HepG2 (cell line): ENCODE results near the gene IPO8. TPM values are rescaled to one million over a fixed set of nuclear protein-coding genes. Genes with fewer than 3 reads are reported as not detected.
A peak's percentile ranks its signal among the peaks of the same experiment; 100 is the strongest.

Experiments
- CAMTA2 ChIP-seq: sonication (generic); formaldehyde crosslinking; IDR thresholded peaks from 2 replicates; pipeline ENCODE4 v1.4.0; 2020; ENCODE audit warnings: mild to moderate bottlenecking, missing genetic modification reagents, borderline replicate concordance
- CREBL2 ChIP-seq: sonication (generic); formaldehyde crosslinking; IDR thresholded peaks from 2 replicates; pipeline ENCODE4 v1.8.1; 2023; ENCODE audit warnings: missing genetic modification reagents, mild to moderate bottlenecking, borderline replicate concordance
- EED ChIP-seq: sonication (generic); formaldehyde crosslinking; IDR thresholded peaks from 2 replicates; pipeline ENCODE4 v1.5.0; 2020; ENCODE audit warnings: mild to moderate bottlenecking, missing genetic modification reagents
- FOXP1 ChIP-seq, 2 experiments: fragments of 450-650 bp in 1 of 2; IDR thresholded peaks; 2 replicates each; pipeline ENCODE4 v1.6.1; 2017 to 2018; ENCODE audit warnings: antibody characterized with exemption in 1 of 2
- GPBP1L1 ChIP-seq: sonication (generic); formaldehyde crosslinking; IDR thresholded peaks from 2 replicates; pipeline ENCODE4 v1.5.0; 2020; ENCODE audit warnings: mild to moderate bottlenecking, missing genetic modification reagents
- HHEX ChIP-seq: IDR thresholded peaks from 2 replicates; pipeline ENCODE4 v1.6.1; 2016; ENCODE audit warnings: control low read depth
- IRF1 ChIP-seq: sonication (generic); formaldehyde crosslinking; IDR thresholded peaks from 2 replicates; pipeline ENCODE4 v1.4.0; 2020; ENCODE audit warnings: low read depth, mild to moderate bottlenecking, missing genetic modification reagents
- JARID2 ChIP-seq: sonication (generic); formaldehyde crosslinking; IDR thresholded peaks from 2 replicates; pipeline ENCODE4 v1.8.1; 2023; ENCODE audit warnings: missing genetic modification reagents, inconsistent platforms; ENCODE audit not compliant: insufficient replicate concordance
- KDM5B ChIP-seq: sonication (generic); formaldehyde crosslinking; IDR thresholded peaks from 2 replicates; pipeline ENCODE4 v1.4.0; 2020; ENCODE audit warnings: missing genetic modification reagents, mild to moderate bottlenecking, borderline replicate concordance
- MAZ ChIP-seq, 2 experiments: sonication (generic) in 1 of 2; formaldehyde crosslinking in 1 of 2; IDR thresholded peaks; 2 replicates each; pipeline versions ENCODE4 v1.5.0 to v1.6.1; 2012 to 2020; ENCODE audit warnings: low read depth in 2 of 2, mild to moderate bottlenecking in 2 of 2, borderline replicate concordance in 1 of 2, improper control_type of control experiment in 1 of 2, low read length in 1 of 2, missing genetic modification reagents in 1 of 2, moderate library complexity in 1 of 2
- MED13 ChIP-seq: sonication (generic); formaldehyde crosslinking; IDR thresholded peaks from 2 replicates; pipeline ENCODE4 v1.5.0; 2020; ENCODE audit warnings: missing genetic modification reagents
- NCOA2 ChIP-seq: sonication (generic); formaldehyde crosslinking; IDR thresholded peaks from 2 replicates; pipeline ENCODE4 v1.8.0; 2022; ENCODE audit warnings: inconsistent platforms
- NR2F2 ChIP-seq: IDR thresholded peaks from 2 replicates; pipeline ENCODE4 v1.6.1; 2012; ENCODE audit warnings: low read depth, inconsistent platforms, borderline replicate concordance
- SOX13 ChIP-seq, 3 experiments: fragments of 450-650 bp in 1 of 3; sonication (generic) in 1 of 3; formaldehyde crosslinking in 1 of 3; IDR thresholded peaks in 2 of 3; conservative IDR thresholded peaks in 1 of 3; 2 replicates each; pipeline versions ENCODE4 v1.5.0 to v1.6.1; 2016 to 2020; ENCODE audit warnings: antibody characterized with exemption in 1 of 3, mild to moderate bottlenecking in 1 of 3, missing compliant biosample characterization in 1 of 3, missing genetic modification reagents in 1 of 3, moderate library complexity in 1 of 3
- ZFP62 ChIP-seq: sonication (generic); formaldehyde crosslinking; IDR thresholded peaks from 2 replicates; pipeline ENCODE4 v1.4.0; 2020; ENCODE audit warnings: missing genetic modification reagents
- ZMYM4 ChIP-seq: sonication (generic); formaldehyde crosslinking; IDR thresholded peaks from 2 replicates; pipeline ENCODE4 v1.8.1; 2023; ENCODE audit warnings: mild to moderate bottlenecking, missing genetic modification reagents
- ZNF12 ChIP-seq: sonication (generic); formaldehyde crosslinking; IDR thresholded peaks from 2 replicates; pipeline ENCODE4 v1.5.0; 2020; ENCODE audit warnings: missing genetic modification reagents
- ZNF160 ChIP-seq: sonication (generic); formaldehyde crosslinking; IDR thresholded peaks from 2 replicates; pipeline ENCODE4 v1.8.0; 2022; ENCODE audit warnings: mild to moderate bottlenecking, inconsistent platforms, missing genetic modification reagents
- ZNF646 ChIP-seq: sonication (generic); formaldehyde crosslinking; IDR thresholded peaks from 2 replicates; pipeline ENCODE4 v1.9.0; 2021; ENCODE audit warnings: mild to moderate bottlenecking, missing genetic modification reagents
- polyA plus RNA-seq, 8 experiments: library from polyadenylated mRNA; depleted of rRNA in 3 of 8; stranded (reverse) in 7 of 8; unstranded in 1 of 8; fragments of >200 nt; fragmentation: Illumina TruSeq in 4 of 8; extraction: Trizol in 4 of 8; gene quantifications; 2 replicates each; pipeline versions ENCODE4 v1.2.1 to v1.2.3, GENCODE V29; 2011 to 2016; ENCODE audit warnings: low read depth in 4 of 8, missing spikeins in 1 of 8, mixed read lengths in 1 of 8; ENCODE audit not compliant: insufficient read depth in 1 of 8
- total RNA-seq, 5 experiments: library from RNA; depleted of rRNA; stranded (reverse); fragments of >200 nt; fragmentation: Illumina TruSeq; extraction: Trizol; gene quantifications; 2 replicates each; pipeline ENCODE4 v1.2.3, GENCODE V29; 2016; ENCODE audit warnings: low read depth in 1 of 5

The IPO8 gene
- total and polyA plus RNA-seq, 2 of the 13 experiments (the other 11 are each of a cell fraction or from before 2014, with no cell fraction given): 6.3 to 21.8 TPM

GRCh38 chr12:30599608-30600007 lies 96.1 kb downstream of the IPO8 start (continued):
- TF ChIP-seq EED (CRISPR knock-in tag) (no peak), KDM5B (CRISPR knock-in tag) (no peak), ZMYM4 (CRISPR knock-in tag) (peak; percentile 85), ZNF160 (no peak), NR2F2 (peak; percentile 97), FOXP1 (IDR thresholded peaks at IDR 0.05) (peak; percentile 76), FOXP1 (CRISPR knock-in tag; IDR thresholded peaks at IDR 0.05) (peak; percentile 92), HHEX (CRISPR knock-in tag) (peak; percentile 92), MAZ (IDR thresholded peaks at IDR 0.05; ENCODE audit: borderline replicate concordance, low read depth, low read length) (no peak), MAZ (CRISPR knock-in tag; IDR thresholded peaks at IDR 0.05; ENCODE audit: low read depth) (no peak), CAMTA2 (no peak), SOX13 (IDR thresholded peaks at IDR 0.05) (peak; percentile 76), SOX13 (CRISPR knock-in tag; conservative IDR thresholded peaks at IDR 0.05 in 1 of 2, IDR thresholded peaks at IDR 0.05 in 1 of 2) (peak in 1 of 2 experiments; percentile 97; a peak in 2 of 4 replicates), CREBL2 (CRISPR knock-in tag) (no peak), ZNF12 (peak; percentile 86), ZNF646 (no peak), NCOA2 (CRISPR knock-in tag) (peak; percentile 96), JARID2 (CRISPR knock-in tag) (no peak), IRF1 (no peak), ZFP62 (CRISPR knock-in tag) (no peak), MED13 (CRISPR knock-in tag) (no peak), GPBP1L1 (CRISPR knock-in tag) (no peak)
